Measurements from ENCODE around the gene NMT1.

GRCh38 chr17:45043813-45044540 is 17.1 kb upstream of the NMT1 start:
- TF ChIP-seq CTCF (IDR thresholded peaks at IDR 0.05), result no peak
- TF ChIP-seq POLR2A (IDR thresholded peaks at IDR 0.05), result no peak
- TF ChIP-seq POLR2AphosphoS5 (IDR thresholded peaks at IDR 0.05), result no peak
